Neural progenitor cell (in vitro differentiated cells): Measurements from ENCODE around the gene HM13.

Source experiments
- EZH2 ChIP-seq: fragments of 200-600 bp; sonication (generic); IDR thresholded peaks from 2 replicates; pipeline ENCODE4 v1.6.1; 2017; ENCODE audit warnings: antibody characterized with exemption, mild to moderate bottlenecking, moderate library complexity
- EZH2phosphoT487 ChIP-seq: fragments of 200-600 bp; sonication (generic); IDR thresholded peaks from 2 replicates; pipeline ENCODE4 v1.6.1; 2017; ENCODE audit warnings: antibody characterized with exemption
- TF ChIP-seq, protein P1 (sequence below): fragments of 200-600 bp; sonication (generic); IDR thresholded peaks from 2 replicates; pipeline ENCODE4 v1.5.1; 2017; ENCODE audit warnings: antibody characterized with exemption, mild to moderate bottlenecking

DNA sequence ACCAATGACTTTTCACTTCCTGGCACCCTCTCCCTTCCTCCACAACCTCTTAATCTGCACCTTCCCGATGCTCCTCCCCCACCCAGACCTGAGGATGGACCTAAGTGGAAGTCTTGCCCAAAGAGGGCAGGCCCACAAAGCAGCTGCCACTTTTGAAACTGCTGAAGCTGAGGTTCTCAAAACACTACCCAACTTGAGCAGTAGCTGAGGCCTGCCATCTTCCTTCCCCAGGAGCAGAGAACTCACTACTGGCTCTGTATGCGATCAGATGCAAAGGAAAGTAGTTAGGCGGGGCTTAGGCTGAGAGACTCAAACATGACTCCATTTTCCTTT is 1.5 kb downstream of the HM13 start:
- TF ChIP-seq, protein P1, sequence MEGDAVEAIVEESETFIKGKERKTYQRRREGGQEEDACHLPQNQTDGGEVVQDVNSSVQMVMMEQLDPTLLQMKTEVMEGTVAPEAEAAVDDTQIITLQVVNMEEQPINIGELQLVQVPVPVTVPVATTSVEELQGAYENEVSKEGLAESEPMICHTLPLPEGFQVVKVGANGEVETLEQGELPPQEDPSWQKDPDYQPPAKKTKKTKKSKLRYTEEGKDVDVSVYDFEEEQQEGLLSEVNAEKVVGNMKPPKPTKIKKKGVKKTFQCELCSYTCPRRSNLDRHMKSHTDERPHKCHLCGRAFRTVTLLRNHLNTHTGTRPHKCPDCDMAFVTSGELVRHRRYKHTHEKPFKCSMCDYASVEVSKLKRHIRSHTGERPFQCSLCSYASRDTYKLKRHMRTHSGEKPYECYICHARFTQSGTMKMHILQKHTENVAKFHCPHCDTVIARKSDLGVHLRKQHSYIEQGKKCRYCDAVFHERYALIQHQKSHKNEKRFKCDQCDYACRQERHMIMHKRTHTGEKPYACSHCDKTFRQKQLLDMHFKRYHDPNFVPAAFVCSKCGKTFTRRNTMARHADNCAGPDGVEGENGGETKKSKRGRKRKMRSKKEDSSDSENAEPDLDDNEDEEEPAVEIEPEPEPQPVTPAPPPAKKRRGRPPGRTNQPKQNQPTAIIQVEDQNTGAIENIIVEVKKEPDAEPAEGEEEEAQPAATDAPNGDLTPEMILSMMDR: no peak
- TF ChIP-seq EZH2 (no peak), EZH2phosphoT487 (no peak)
